HEK293 (cell line): ENCODE data around the gene KRTAP10-1.

ENCODE experiments used
- CTCF ChIA-PET: fragments of 350-600 bp; formaldehyde crosslinking; extraction: SDS; loops from one replicate; lab custom pipeline; 2021; ENCODE audit warnings: antibody characterized with exemption; lab: Yijun Ruan, JAX
- POLR2A ChIA-PET: fragments of 300-600 bp; formaldehyde crosslinking; extraction: SDS; loops from one replicate; lab custom pipeline; 2020; ENCODE audit warnings: antibody characterized with exemption, inconsistent platforms; lab: Yijun Ruan, JAX
- H3K27ac ChIP-seq: fragments of 200-500 bp; sonication (Bioruptor generic); 2 replicates; pipeline ENCODE4 v1.5.1; 2014; ENCODE audit warnings: low read depth, low read length, control low read depth, inconsistent platforms; ENCODE audit errors: extremely low read depth
- H3K36me3 ChIP-seq, 2 experiments: fragments of 200-500 bp in 1 of 2; sonication (Bioruptor generic) in 1 of 2; 1 replicate in 1 of 2; 2 replicates in 1 of 2; pipeline ENCODE4 v1.5.1; 2014 to 2017; ENCODE audit warnings: inconsistent platforms in 2 of 2, low read length in 2 of 2; ENCODE audit not compliant: control insufficient read depth in 2 of 2, insufficient read depth in 1 of 2
- H3K4me1 ChIP-seq: fragments of 200-500 bp; sonication (Bioruptor generic); 2 replicates; pipeline ENCODE4 v1.5.1; 2014; ENCODE audit warnings: mild to moderate bottlenecking, low read length, inconsistent platforms; ENCODE audit not compliant: control insufficient read depth, insufficient read depth
- H3K4me3 ChIP-seq: 2 replicates; pipeline ENCODE4 v1.5.1; 2011; ENCODE audit warnings: low read depth, mild to moderate bottlenecking, control low read depth, low read length, moderate library complexity
- H3K9me3 ChIP-seq: fragments of 200-500 bp; sonication (Bioruptor generic); 2 replicates; pipeline ENCODE4 v1.5.1; 2014; ENCODE audit warnings: low read depth, low read length, inconsistent platforms; ENCODE audit not compliant: control insufficient read depth, insufficient read depth
- BCL11A ChIP-seq: fragments of 450-650 bp; formaldehyde crosslinking; IDR thresholded peaks from 2 replicates; pipeline ENCODE4 v1.5.1; 2016; ENCODE audit warnings: low read depth, missing biosample characterization, missing genetic modification characterization
- BCL6B ChIP-seq: fragments of 450-650 bp; formaldehyde crosslinking; IDR thresholded peaks from 2 replicates; pipeline ENCODE4 v1.5.1; 2017; ENCODE audit warnings: missing biosample characterization, missing genetic modification characterization
- KLF9 ChIP-seq: fragments of 450-650 bp; formaldehyde crosslinking; IDR thresholded peaks from 2 replicates; pipeline ENCODE4 v1.5.1; 2016; ENCODE audit warnings: missing biosample characterization, missing genetic modification characterization, low read depth
- OSR2 ChIP-seq: fragments of 450-650 bp; formaldehyde crosslinking; IDR thresholded peaks from 2 replicates; pipeline ENCODE4 v1.5.1; 2016; ENCODE audit warnings: missing biosample characterization, missing genetic modification characterization
- PRDM1 ChIP-seq: fragments of 450-650 bp; formaldehyde crosslinking; IDR thresholded peaks from 2 replicates; pipeline ENCODE4; 2016; ENCODE audit warnings: missing biosample characterization, missing genetic modification characterization
- RBAK ChIP-seq: fragments of 450-650 bp; formaldehyde crosslinking; IDR thresholded peaks from 2 replicates; pipeline ENCODE4 v1.5.1; 2016; ENCODE audit warnings: missing biosample characterization, missing genetic modification characterization
- ZFP37 ChIP-seq: fragments of 450-650 bp; formaldehyde crosslinking; IDR thresholded peaks from 2 replicates; pipeline ENCODE4 v1.5.1; 2016; ENCODE audit warnings: missing biosample characterization, missing genetic modification characterization
- ZIC2 ChIP-seq: fragments of 450-650 bp; formaldehyde crosslinking; IDR thresholded peaks from 2 replicates; pipeline ENCODE4 v1.5.1; 2016; ENCODE audit warnings: missing biosample characterization, missing genetic modification characterization
- ZNF121 ChIP-seq: fragments of 450-650 bp; formaldehyde crosslinking; IDR thresholded peaks from 2 replicates; pipeline ENCODE4 v1.5.1; 2016; ENCODE audit warnings: missing biosample characterization, missing genetic modification characterization
- ZNF202 ChIP-seq: fragments of 450-650 bp; formaldehyde crosslinking; IDR thresholded peaks from 2 replicates; pipeline ENCODE4 v1.5.1; 2016; ENCODE audit warnings: missing biosample characterization, missing genetic modification characterization, borderline replicate concordance
- ZNF274 ChIP-seq, 2 experiments: fragments of 200-500 bp in 1 of 2; fragments of 450-650 bp in 1 of 2; sonication (Bioruptor generic) in 1 of 2; formaldehyde crosslinking in 1 of 2; IDR thresholded peaks; 2 replicates each; pipeline versions ENCODE4 v1.5.1 to v1.6.1; 2014 to 2016; ENCODE audit warnings: borderline replicate concordance in 1 of 2, inconsistent platforms in 1 of 2, low read length in 1 of 2, missing biosample characterization in 1 of 2, missing genetic modification characterization in 1 of 2
- ZNF37A ChIP-seq: fragments of 450-650 bp; IDR thresholded peaks from 2 replicates; pipeline ENCODE4 v1.5.1; 2018; ENCODE audit warnings: missing biosample characterization, missing genetic modification characterization
- ZNF530 ChIP-seq: fragments of 450-650 bp; formaldehyde crosslinking; IDR thresholded peaks from 2 replicates; pipeline ENCODE4 v1.5.1; 2016; ENCODE audit warnings: low read depth, missing biosample characterization, missing genetic modification characterization
- ZNF792 ChIP-seq: fragments of 450-650 bp; formaldehyde crosslinking; IDR thresholded peaks from 2 replicates; pipeline ENCODE4 v1.5.1; 2016; ENCODE audit warnings: missing biosample characterization, missing genetic modification characterization
- ZSCAN16 ChIP-seq: fragments of 450-650 bp; formaldehyde crosslinking; IDR thresholded peaks from 2 replicates; pipeline ENCODE4 v1.5.1; 2016; ENCODE audit warnings: missing biosample characterization, missing genetic modification characterization
- TF ChIP-seq, protein P1 (sequence below): fragments of 450-650 bp; formaldehyde crosslinking; conservative IDR thresholded peaks from 2 replicates; pipeline ENCODE4 v1.5.1; 2016; ENCODE audit warnings: low read depth, missing biosample characterization, missing genetic modification characterization
- TF ChIP-seq, protein P2 (sequence below): fragments of 450-650 bp; formaldehyde crosslinking; IDR thresholded peaks from 2 replicates; pipeline ENCODE4 v1.5.1; 2016; ENCODE audit warnings: missing biosample characterization, missing genetic modification characterization
- TF ChIP-seq, protein P3 (sequence below): fragments of 450-650 bp; formaldehyde crosslinking; IDR thresholded peaks from 2 replicates; pipeline ENCODE4 v1.5.1; 2016; ENCODE audit warnings: missing biosample characterization, missing genetic modification characterization, borderline replicate concordance
- TF ChIP-seq, protein P4 (sequence below): IDR thresholded peaks from 2 replicates; pipeline ENCODE4 v1.6.1; 2011; ENCODE audit warnings: mild to moderate bottlenecking, low read depth, low read length, borderline replicate concordance

The KRTAP10-1 gene

GRCh38 chr21:44528634-44528995 is 11.4 kb downstream of the KRTAP10-1 start:
- Histone ChIP-seq H3K4me3 (no peak overlapping the region), H3K36me3 (no peaks in the 10 kb centered on the region), H3K27ac (no peak overlapping the region), H3K9me3 (no peaks in the 10 kb centered on the region), H3K4me1 (no peaks in the 10 kb centered on the region)
- POLR2A ChIA-PET: no interaction called here
- CTCF ChIA-PET: no interaction called here
- TF ChIP-seq RBAK (tag by site-specific recombination) (no peak), ZNF274 (IDR thresholded peaks at IDR 0.05; ENCODE audit: low read length) (no peak), ZNF274 (tag by site-specific recombination; IDR thresholded peaks at IDR 0.05; ENCODE audit: borderline replicate concordance) (no peak), ZNF792 (no peak), BCL11A (tag by site-specific recombination) (no peak), ZNF202 (no peak), ZSCAN16 (no peak), ZNF37A (no peak), KLF9 (tag by site-specific recombination) (no peak), OSR2 (tag by site-specific recombination) (no peak), PRDM1 (tag by site-specific recombination) (no peak), ZNF121 (tag by site-specific recombination) (no peak), ZIC2 (tag by site-specific recombination) (no peak), ZFP37 (no peak), BCL6B (tag by site-specific recombination) (no peak), ZNF530 (tag by site-specific recombination) (no peak)
- TF ChIP-seq, protein P1, sequence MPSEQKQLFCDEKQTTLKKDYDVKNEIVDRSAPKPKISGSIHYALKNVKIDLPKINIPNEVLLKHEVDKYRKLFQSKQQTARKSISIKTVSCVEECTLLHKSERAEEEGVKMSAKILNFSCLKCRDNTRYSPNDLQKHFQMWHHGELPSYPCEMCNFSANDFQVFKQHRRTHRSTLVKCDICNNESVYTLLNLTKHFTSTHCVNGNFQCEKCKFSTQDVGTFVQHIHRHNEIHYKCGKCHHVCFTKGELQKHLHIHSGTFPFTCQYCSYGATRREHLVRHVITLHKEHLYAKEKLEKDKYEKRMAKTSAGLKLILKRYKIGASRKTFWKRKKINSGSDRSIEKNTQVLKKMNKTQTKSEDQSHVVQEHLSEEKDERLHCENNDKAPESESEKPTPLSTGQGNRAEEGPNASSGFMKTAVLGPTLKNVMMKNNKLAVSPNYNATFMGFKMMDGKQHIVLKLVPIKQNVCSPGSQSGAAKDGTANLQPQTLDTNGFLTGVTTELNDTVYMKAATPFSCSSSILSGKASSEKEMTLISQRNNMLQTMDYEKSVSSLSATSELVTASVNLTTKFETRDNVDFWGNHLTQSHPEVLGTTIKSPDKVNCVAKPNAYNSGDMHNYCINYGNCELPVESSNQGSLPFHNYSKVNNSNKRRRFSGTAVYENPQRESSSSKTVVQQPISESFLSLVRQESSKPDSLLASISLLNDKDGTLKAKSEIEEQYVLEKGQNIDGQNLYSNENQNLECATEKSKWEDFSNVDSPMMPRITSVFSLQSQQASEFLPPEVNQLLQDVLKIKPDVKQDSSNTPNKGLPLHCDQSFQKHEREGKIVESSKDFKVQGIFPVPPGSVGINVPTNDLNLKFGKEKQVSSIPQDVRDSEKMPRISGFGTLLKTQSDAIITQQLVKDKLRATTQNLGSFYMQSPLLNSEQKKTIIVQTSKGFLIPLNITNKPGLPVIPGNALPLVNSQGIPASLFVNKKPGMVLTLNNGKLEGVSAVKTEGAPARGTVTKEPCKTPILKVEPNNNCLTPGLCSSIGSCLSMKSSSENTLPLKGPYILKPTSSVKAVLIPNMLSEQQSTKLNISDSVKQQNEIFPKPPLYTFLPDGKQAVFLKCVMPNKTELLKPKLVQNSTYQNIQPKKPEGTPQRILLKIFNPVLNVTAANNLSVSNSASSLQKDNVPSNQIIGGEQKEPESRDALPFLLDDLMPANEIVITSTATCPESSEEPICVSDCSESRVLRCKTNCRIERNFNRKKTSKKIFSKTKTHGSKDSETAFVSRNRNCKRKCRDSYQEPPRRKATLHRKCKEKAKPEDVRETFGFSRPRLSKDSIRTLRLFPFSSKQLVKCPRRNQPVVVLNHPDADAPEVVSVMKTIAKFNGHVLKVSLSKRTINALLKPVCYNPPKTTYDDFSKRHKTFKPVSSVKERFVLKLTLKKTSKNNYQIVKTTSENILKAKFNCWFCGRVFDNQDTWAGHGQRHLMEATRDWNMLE: no peak
- TF ChIP-seq, protein P2, sequence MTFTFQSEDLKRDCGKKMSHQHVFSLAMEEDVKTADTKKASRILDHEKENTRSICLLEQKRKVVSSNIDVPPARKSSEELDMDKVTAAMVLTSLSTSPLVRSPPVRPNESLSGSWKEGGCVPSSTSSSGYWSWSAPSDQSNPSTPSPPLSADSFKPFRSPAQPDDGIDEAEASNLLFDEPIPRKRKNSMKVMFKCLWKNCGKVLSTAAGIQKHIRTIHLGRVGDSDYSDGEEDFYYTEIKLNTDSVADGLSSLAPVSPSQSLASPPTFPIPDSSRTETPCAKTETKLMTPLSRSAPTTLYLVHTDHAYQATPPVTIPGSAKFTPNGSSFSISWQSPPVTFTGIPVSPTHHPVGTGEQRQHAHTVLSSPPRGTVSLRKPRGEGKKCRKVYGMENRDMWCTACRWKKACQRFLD (tag by site-specific recombination): no peak
- TF ChIP-seq, protein P3, sequence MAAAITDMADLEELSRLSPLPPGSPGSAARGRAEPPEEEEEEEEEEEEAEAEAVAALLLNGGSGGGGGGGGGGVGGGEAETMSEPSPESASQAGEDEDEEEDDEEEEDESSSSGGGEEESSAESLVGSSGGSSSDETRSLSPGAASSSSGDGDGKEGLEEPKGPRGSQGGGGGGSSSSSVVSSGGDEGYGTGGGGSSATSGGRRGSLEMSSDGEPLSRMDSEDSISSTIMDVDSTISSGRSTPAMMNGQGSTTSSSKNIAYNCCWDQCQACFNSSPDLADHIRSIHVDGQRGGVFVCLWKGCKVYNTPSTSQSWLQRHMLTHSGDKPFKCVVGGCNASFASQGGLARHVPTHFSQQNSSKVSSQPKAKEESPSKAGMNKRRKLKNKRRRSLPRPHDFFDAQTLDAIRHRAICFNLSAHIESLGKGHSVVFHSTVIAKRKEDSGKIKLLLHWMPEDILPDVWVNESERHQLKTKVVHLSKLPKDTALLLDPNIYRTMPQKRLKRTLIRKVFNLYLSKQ (tag by site-specific recombination): no peak
- TF ChIP-seq, protein P4, sequence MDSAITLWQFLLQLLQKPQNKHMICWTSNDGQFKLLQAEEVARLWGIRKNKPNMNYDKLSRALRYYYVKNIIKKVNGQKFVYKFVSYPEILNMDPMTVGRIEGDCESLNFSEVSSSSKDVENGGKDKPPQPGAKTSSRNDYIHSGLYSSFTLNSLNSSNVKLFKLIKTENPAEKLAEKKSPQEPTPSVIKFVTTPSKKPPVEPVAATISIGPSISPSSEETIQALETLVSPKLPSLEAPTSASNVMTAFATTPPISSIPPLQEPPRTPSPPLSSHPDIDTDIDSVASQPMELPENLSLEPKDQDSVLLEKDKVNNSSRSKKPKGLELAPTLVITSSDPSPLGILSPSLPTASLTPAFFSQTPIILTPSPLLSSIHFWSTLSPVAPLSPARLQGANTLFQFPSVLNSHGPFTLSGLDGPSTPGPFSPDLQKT: no peak
